Loucy (cell line): ENCODE measurements around the gene S100B.

Experiments
- H2AFZ ChIP-seq: fragments of 200-600 bp; sonication (generic); 2 replicates; pipeline ENCODE4 v1.6.0; 2016; ENCODE audit warnings: antibody characterized with exemption, mild to moderate bottlenecking, low read length, moderate library complexity
- H3F3A ChIP-seq: fragments of 200-600 bp; 2 replicates; pipeline ENCODE4 v1.6.0; 2016; ENCODE audit warnings: antibody characterized with exemption, low read depth, mild to moderate bottlenecking
- H3K27me3 ChIP-seq: fragments of 200-600 bp; sonication (generic); 2 replicates; pipeline ENCODE4 v1.6.1; 2014; ENCODE audit warnings: low read length, mild to moderate bottlenecking; ENCODE audit not compliant: insufficient read depth, poor library complexity, severe bottlenecking
- H3K36me3 ChIP-seq: fragments of 200-600 bp; sonication (generic); 2 replicates; pipeline ENCODE4 v1.6.1; 2016; ENCODE audit warnings: low read length; ENCODE audit not compliant: insufficient read depth
- H3K4me1 ChIP-seq: fragments of 200-600 bp; sonication (generic); 2 replicates; pipeline ENCODE4 v1.5.1; 2014; ENCODE audit warnings: low read length, mild to moderate bottlenecking; ENCODE audit not compliant: insufficient read depth, poor library complexity, severe bottlenecking
- H3K4me2 ChIP-seq: fragments of 200-600 bp; sonication (generic); 2 replicates; pipeline ENCODE4 v1.6.0; 2014; ENCODE audit warnings: antibody characterized with exemption, low read length, low read depth, mild to moderate bottlenecking; ENCODE audit not compliant: poor library complexity, severe bottlenecking
- H3K4me3 ChIP-seq: fragments of 200-600 bp; sonication (generic); 2 replicates; pipeline ENCODE4 v1.5.1; 2014; ENCODE audit warnings: low read length, mild to moderate bottlenecking, mixed read lengths; ENCODE audit not compliant: poor library complexity, severe bottlenecking
- H3K79me2 ChIP-seq: fragments of 200-600 bp; sonication (generic); 2 replicates; pipeline ENCODE4 v1.6.1; 2014; ENCODE audit warnings: low read length; ENCODE audit not compliant: insufficient read depth
- H3K9ac ChIP-seq: fragments of 200-600 bp; sonication (generic); 2 replicates; pipeline ENCODE4 v1.6.0; 2014; ENCODE audit warnings: mild to moderate bottlenecking, low read depth, low read length, moderate library complexity; ENCODE audit not compliant: poor library complexity, severe bottlenecking
- H3K9me2 ChIP-seq: fragments of 200-600 bp; sonication (generic); replicated peaks from 2 replicates; pipeline ENCODE4 v1.6.1; 2016; ENCODE audit warnings: low read depth, low read length, mixed read lengths
- H3K9me3 ChIP-seq: fragments of 200-600 bp; sonication (generic); 2 replicates; pipeline ENCODE4 v1.6.1; 2014; ENCODE audit warnings: mild to moderate bottlenecking, antibody characterized with exemption, low read length, low read depth; ENCODE audit not compliant: insufficient read depth
- H4K20me1 ChIP-seq: fragments of 200-600 bp; sonication (generic); 2 replicates; pipeline ENCODE4 v1.6.0; 2014; ENCODE audit warnings: antibody characterized with exemption, low read length, mild to moderate bottlenecking; ENCODE audit not compliant: insufficient read depth, poor library complexity, severe bottlenecking
- EZH2phosphoT487 ChIP-seq: fragments of 200-600 bp; IDR thresholded peaks from 2 replicates; pipeline ENCODE4 v1.6.1; 2018; ENCODE audit warnings: antibody characterized with exemption, mild to moderate bottlenecking, moderate library complexity, borderline replicate concordance
- TF ChIP-seq, protein P1 (sequence below): fragments of 200-600 bp; sonication (generic); conservative IDR thresholded peaks from 2 replicates; pipeline ENCODE4 v1.5.1; 2014; ENCODE audit warnings: mild to moderate bottlenecking, antibody characterized with exemption, low read length

S100B gene

DNA sequence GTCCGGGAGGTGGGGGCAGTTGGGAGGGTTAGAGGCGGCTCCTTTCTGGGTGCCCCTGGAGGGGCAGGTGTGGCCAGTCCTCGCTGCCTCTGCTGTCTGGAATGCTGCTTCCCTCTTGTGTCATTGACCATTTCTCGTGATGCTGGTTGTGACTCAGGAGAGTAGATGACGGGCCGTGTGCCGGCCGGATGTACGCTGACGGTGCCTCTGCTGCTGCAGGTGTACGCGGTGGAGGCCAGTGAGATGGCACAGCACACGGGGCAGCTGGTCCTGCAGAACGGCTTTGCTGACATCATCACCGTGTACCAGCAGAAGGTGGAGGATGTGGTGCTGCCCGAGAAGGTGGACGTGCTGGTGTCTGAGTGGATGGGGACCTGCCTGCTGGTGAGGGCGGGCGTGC, 44.5 kb upstream of the S100B start:
- Histone ChIP-seq H3K36me3 (peaks cover 47% of the 10 kb centered on the region), H3K4me2 (no peak overlapping the region), H3K9ac (no peak overlapping the region), H3K27me3 (no peaks in the 10 kb centered on the region), H2AFZ (no peak overlapping the region), H3F3A (no peaks in the 10 kb centered on the region), H3K9me3 (peaks cover 1% of the 10 kb centered on the region; the same call in 1 of the 2 replicates), H3K4me1 (no peaks in the 10 kb centered on the region), H3K9me2 (no peaks in the 10 kb centered on the region), H3K79me2 (no peaks in the 10 kb centered on the region), H3K4me3 (no peak overlapping the region), H4K20me1 (no peaks in the 10 kb centered on the region)
- no peak for TF ChIP-seq EZH2phosphoT487
- TF ChIP-seq, protein P1, sequence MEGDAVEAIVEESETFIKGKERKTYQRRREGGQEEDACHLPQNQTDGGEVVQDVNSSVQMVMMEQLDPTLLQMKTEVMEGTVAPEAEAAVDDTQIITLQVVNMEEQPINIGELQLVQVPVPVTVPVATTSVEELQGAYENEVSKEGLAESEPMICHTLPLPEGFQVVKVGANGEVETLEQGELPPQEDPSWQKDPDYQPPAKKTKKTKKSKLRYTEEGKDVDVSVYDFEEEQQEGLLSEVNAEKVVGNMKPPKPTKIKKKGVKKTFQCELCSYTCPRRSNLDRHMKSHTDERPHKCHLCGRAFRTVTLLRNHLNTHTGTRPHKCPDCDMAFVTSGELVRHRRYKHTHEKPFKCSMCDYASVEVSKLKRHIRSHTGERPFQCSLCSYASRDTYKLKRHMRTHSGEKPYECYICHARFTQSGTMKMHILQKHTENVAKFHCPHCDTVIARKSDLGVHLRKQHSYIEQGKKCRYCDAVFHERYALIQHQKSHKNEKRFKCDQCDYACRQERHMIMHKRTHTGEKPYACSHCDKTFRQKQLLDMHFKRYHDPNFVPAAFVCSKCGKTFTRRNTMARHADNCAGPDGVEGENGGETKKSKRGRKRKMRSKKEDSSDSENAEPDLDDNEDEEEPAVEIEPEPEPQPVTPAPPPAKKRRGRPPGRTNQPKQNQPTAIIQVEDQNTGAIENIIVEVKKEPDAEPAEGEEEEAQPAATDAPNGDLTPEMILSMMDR = no peak

DNA sequence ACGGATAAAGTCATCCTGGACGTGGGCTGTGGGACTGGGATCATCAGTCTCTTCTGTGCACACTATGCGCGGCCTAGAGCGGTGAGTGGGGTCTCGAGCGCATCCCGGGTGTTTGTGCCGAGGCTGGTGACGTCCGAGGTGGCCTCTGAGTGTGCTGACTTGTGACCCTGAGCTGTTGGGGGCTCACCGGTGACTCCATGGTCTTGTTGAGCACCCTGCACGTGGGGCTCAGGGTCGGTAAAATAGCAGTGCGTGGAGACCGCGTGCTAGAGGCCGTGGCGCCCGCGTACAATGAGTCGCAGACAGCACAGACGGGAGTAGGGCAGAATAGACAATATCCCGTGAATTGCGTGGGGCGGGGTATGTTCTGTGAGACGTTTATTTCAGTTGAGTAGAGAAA, 43.7 kb upstream of the S100B start:
- H3K9ac ChIP-seq = no peak overlapping the region
- H3K9me3 ChIP-seq = no peaks in the 10 kb centered on the region
- no peak overlapping the region for H3K4me2 ChIP-seq
- no peaks in the 10 kb centered on the region for H3K27me3 ChIP-seq
- no peak for TF ChIP-seq EZH2phosphoT487
- TF ChIP-seq, protein P1 = no peak
- H4K20me1 ChIP-seq = no peaks in the 10 kb centered on the region
- no peak overlapping the region for H3K4me3 ChIP-seq
- H3K79me2 ChIP-seq = no peaks in the 10 kb centered on the region
- no peaks in the 10 kb centered on the region for H3F3A ChIP-seq
- peaks cover 48% of the 10 kb centered on the region; the same call in 1 of the 2 replicates for H3K36me3 ChIP-seq
- no peaks in the 10 kb centered on the region for H3K9me2 ChIP-seq
- H2AFZ ChIP-seq = no peak overlapping the region
- H3K4me1 ChIP-seq = no peaks in the 10 kb centered on the region

DNA sequence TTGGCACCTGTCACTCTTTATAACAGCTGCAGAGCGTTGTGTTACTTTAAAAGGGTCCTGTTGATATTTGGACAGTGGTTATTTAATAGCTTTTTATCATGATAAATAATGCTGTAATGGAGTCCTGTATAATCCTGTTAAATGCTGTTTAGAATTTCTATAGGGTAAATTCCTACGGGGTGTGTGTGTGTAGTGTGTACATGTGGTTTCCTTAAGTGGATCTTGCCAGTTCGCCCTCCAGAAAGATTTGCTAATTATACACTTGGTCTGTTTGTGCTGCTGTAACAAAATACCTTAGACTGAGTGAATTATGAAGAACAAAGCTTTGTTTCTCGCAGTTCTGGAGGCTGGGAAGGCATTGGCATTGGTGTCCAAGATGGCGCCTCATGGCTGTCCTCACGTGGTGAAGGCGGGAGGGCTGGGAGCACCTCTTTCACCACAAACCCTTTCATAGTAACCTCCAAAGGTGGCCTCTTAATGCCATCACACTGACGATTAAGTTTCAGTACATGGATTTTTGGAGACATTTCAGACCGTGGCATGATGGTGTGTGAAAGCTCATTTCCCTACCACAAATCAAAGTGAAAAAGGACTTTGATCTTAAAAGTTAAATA, 41.8 kb upstream of the S100B start:
- H3K9ac ChIP-seq = no peak overlapping the region
- H3K27me3 ChIP-seq = no peaks in the 10 kb centered on the region
- no peaks in the 10 kb centered on the region for H3K9me2 ChIP-seq
- H3K4me2 ChIP-seq = no peak overlapping the region
- TF ChIP-seq, protein P1 = no peak
- TF ChIP-seq EZH2phosphoT487 = no peak
- no peaks in the 10 kb centered on the region for H3K9me3 ChIP-seq
- H3K79me2 ChIP-seq = no peaks in the 10 kb centered on the region
- H3K4me3 ChIP-seq = no peak overlapping the region
- H3K4me1 ChIP-seq = no peaks in the 10 kb centered on the region
- no peaks in the 10 kb centered on the region for H4K20me1 ChIP-seq
- no peak overlapping the region for H2AFZ ChIP-seq
- H3F3A ChIP-seq = no peaks in the 10 kb centered on the region
- H3K36me3 ChIP-seq = peaks cover 32% of the 10 kb centered on the region; the same call in 1 of the 2 replicates
